Measurements from ENCODE around the gene EIF2B1.
"Not testable (repeated sequence)": the region's sequence is repeated elsewhere in the genome, so short reads cannot be mapped to it uniquely, and the experiment has no call there.

GRCh38 chr12:123578829-123579228 is 54.7 kb downstream of the EIF2B1 start:
- TF ChIP-seq CTCF, POLR2A (IDR thresholded peaks at IDR 0.05): not testable (repeated sequence)
